Fibroblast of peridontal ligament (primary cell): ENCODE data around the gene HMGN3.
A peak's percentile ranks its signal among the peaks of the same experiment; 100 is the strongest.
"Not testable (repeated sequence)": the region's sequence is repeated elsewhere in the genome, so short reads cannot be mapped to it uniquely, and the experiment has no call there.

Source experiments
- DNase-seq: peaks from one replicate; pipeline ENCODE4 v3.0.0-alpha.2; 2010; ENCODE audit errors: extremely low read depth

The HMGN3 gene

GRCh38 chr6:79234150-79235022, at the start of gene HMGN3:
Gene HMGN3 (minus strand): TSS chr6:79234682.
- DNase-seq = peak; percentile 90

DNA sequence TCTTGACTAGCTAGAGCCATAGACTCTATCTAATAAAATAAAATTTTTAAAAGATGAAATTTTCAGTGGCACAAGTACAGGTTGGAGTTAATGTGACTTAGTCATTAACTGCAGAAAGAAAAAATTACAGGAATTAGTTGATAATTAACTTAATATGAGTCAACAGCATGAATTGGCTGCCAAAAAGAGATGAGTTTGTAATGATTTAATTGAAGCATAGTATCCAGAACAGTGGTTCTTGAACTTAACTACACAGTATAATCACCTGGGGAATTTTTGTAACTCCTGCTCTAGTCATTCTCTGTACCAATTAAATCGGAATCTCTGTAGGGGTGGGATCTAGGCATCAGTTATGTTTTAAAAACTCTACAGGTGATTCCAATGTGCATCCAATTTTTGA, 46.3 kb upstream of the HMGN3 start:
- DNase-seq = no peak

- DNase-seq = peak; percentile 22
Measured at GRCh38 chr6:79277109-79277508, 42.6 kb upstream of the HMGN3 start.

DNA sequence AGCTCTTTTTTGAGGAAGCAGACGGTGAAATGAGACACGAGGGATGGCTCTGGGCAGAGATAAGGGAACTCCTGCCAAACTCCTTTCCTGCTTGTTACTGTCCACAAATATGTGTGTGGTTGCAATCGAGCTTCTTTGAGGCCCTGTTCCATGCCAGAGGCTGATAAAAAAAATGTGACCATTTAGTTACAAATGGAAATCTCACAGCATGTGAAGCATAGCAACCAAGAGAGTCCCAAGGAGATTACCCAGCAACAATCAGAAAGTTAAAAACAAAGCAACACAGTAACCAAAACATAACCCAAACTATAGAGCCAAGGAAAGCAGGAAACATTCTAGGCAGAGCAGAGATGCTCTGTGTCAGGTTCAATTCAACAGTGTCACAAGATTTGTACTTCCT, 35.4 kb upstream of the HMGN3 start:
- DNase-seq = peak; percentile 62

DNA sequence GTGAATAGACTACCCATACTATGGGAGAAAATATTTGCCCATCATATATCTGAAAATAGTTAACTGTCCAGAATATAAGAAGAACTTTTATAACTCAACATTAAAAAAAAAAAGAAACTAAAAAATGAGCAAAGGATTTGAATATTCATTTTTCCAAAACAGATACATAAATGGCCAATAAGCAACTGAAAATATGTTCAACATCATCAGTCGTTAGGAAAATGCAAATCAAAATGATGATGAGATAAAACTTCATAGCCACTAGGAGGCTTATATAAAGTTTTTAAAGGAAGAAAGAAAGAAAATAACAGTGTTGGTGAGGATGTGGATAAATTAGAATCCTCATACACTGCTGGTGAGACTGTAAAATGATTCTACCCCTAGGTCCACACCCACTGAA, 32.6 kb upstream of the HMGN3 start:
- DNase-seq = no peak

GRCh38 chr6:79266051-79266450, 31.6 kb upstream of the HMGN3 start:
- DNase-seq = no peak

DNA sequence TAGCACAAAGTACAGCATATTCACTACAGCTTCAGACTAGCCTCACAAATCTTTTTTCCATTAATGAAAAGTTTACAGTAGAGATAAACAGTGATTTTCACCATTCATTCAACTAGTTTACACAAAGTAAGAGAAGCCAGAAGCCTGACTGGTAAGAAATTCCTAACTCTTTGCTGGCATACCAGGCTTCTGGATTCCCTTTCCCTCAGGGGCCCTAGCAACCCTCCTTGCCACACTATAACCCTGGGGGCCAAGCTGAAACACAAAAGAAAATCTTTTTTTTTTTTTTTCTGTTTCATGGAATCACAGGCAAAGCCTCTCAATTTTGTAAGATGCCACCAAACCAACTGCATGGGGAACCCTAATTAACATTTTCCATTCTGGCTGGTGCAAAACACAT, 28.9 kb upstream of the HMGN3 start:
- DNase-seq = no peak

DNA sequence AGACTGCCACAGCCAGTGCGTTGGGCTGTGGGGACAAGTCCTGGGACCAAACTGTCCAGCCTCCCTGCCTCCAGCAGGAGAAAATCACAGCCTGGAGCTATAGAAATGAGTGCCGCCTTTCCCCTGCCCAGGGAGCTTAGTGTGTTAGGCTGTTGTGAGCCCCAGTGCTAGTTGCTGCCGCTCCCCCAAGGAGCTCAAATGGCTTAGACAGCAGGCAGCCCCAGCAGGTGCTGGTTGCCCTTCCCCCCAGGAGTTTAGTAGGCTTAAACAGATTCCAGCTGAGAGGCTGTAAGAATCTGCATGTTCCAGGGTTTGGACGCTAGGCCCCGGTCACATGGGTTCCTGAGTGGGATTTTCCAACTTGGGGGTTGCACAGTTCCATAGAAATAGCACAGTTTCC, 27.2 kb upstream of the HMGN3 start:
- DNase-seq = no peak

DNA sequence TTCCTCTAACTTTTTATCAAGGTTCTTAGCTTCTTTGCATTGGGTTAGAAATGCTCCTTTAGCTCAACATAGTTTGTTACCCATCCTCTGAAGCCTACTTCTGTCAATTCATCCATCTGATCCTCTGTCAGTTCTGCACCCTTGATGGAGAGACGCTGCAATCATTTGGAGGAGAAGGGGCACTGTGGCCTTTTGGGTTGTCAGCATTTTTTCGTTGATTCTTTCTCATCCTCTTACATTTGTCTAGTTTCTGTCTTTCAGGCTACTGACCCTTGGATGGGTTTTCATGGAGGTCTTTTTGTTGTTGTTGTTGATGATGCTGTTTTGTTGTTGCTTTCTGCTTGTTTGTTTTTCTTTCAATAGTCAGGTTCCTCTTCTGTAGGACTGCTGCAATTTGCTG, 26.3 kb upstream of the HMGN3 start:
- DNase-seq = no peak

DNA sequence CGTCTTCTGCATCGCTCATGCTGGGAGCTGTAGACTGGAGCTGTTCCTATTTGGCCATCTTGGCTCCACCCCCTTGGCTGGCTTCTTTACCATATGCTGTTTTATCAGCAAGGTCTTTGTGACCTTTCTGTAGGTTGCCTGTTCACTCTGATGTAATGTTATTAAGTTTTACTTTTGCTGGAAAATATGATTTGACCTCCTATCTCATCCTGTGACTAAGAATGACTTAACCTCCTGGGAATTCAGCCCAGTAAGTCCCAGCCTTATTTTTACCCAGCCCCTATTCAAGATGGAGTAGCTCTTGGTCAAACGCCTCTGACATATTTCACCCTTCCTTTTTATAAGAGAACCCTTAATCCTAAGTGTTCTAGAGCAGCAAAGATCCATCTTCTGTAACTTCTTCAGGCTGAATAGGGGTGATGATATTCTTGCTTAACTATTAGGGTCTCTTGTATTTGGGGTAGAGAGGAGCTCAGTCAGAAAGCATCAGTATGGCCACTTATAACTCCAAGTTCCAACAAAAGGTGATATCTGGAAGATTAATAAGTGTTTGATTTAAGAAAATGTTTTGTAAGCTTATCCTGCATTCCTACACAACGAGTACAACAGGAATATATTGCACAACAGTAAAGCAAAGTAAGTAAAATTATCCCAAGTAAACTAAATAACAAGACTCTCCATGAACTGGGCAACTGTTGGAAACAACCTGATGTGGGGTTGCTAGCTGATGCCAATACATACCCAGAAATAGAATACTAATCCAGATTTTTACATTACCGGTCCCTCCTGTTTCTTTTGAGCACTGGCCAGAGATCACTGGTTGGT, 23.1 kb upstream of the HMGN3 start:
- DNase-seq = no peak

- not testable (repeated sequence) for DNase-seq
Measured at GRCh38 chr6:79256770-79257169, 22.3 kb upstream of the HMGN3 start.

GRCh38 chr6:79255086-79255485, 20.6 kb upstream of the HMGN3 start:
- not testable (repeated sequence) for DNase-seq

- DNase-seq = no peak
Measured at GRCh38 chr6:79250559-79250958, 16.1 kb upstream of the HMGN3 start.

GRCh38 chr6:79250107-79250514, 15.6 kb upstream of the HMGN3 start:
- no peak for DNase-seq

- DNase-seq = no peak
Measured at GRCh38 chr6:79249136-79249535, 14.7 kb upstream of the HMGN3 start.

GRCh38 chr6:79246891-79247290, 12.4 kb upstream of the HMGN3 start:
- DNase-seq = no peak

DNA sequence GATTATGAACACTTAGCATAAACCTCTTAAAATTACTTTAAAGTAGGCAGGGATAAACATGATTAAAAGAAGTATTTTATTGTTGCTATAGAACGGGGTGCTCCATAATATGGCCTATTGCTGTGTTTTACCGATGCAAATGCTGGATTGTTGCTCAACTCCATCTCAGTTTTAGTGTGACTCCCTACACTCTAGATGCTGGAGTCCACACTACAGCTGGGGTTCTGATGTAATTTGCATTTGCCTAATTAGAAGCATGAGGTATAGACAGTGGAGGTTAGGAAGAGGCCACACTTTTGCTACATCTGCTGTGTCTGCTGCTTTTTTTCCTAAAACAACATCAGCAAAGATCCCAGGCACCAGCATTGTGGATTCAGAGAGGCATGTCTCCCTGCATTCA, 6.7 kb upstream of the HMGN3 start:
- no peak for DNase-seq

GRCh38 chr6:79240509-79240908, 6.0 kb upstream of the HMGN3 start:
- no peak for DNase-seq

GRCh38 chr6:79239536-79240168, 5.2 kb upstream of the HMGN3 start:
- no peak for DNase-seq

DNA sequence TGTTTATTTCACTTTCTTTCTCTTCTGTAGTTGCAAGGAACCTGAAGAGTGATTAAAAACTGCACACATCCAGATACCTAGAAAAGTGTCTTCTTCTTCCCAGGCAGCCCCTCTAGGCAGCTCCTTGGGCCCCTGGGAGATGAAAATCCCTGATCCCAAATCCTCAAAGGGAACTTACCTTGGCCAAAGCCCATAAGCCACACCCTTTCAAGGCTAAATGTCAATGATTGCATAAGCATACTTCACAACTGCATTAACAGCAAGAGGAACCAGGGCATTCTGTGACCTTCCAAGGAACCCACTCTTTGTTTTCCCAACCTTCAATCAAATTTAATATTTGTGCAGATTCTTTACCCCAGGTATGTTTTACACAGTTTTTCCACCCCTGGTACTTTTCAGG, 4.4 kb upstream of the HMGN3 start:
- no peak for DNase-seq

DNA sequence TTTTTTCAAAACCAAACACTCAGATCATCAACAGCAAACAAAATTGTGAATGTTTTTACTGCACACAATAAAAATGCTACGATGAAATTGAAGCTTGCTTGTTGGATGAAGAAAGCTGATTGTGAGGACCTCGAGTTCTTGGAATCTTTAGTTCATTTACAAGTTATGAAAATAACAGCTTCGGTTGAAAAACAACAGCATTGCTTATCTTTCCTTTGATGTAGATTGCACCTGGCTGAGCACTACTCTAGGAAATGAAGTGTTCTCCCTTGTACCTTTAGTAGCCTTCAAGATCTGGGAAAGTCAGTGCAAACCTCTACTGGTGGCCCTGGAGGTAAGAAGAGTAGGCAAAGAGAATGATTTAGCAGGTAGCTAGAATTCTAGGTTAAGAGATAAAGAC, 2.2 kb upstream of the HMGN3 start:
- DNase-seq = no peak

GRCh38 chr6:79233611-79234149, 802 bp downstream of the HMGN3 start:
- peak; percentile 79 for DNase-seq
